Measurements from ENCODE around the gene GM2A. TPM values are rescaled to one million over a fixed set of nuclear protein-coding genes. Genes with fewer than 3 reads are reported as not detected.

GM2A gene
- total RNA-seq, 1 experiment from 2014 or later: 36.1 TPM

DNA sequence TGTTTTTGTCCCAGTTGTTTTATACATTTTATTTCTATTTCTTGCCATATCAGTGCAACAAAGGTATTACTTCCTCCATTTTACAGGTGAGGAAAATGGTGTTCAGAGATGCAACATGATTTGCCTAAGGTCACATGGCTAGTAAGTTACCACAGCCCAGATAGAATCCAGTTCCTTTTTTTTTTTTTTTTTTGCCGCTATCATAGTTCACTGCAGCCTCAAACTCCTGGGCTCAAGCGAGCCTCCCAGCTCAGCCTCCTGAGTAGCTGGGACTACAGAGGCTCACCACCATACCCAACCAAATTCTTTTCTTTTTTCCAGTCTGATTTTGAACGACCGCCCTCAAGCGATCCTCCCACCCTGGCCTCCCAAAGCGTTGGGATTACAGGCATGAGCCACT is 28.6 kb upstream of the GM2A start:
- DNase-seq (ENCODE audit: unreplicated experiment): no peak
- POLR2A ChIA-PET: interaction anchor here (1.0 to 2.4 kb wide), 9 partner anchors 10 to 51 kb away, joined by 3 to 22 read pairs (median 5); partner anchors contain the start of gene GM2A
- TF ChIP-seq, protein P1, sequence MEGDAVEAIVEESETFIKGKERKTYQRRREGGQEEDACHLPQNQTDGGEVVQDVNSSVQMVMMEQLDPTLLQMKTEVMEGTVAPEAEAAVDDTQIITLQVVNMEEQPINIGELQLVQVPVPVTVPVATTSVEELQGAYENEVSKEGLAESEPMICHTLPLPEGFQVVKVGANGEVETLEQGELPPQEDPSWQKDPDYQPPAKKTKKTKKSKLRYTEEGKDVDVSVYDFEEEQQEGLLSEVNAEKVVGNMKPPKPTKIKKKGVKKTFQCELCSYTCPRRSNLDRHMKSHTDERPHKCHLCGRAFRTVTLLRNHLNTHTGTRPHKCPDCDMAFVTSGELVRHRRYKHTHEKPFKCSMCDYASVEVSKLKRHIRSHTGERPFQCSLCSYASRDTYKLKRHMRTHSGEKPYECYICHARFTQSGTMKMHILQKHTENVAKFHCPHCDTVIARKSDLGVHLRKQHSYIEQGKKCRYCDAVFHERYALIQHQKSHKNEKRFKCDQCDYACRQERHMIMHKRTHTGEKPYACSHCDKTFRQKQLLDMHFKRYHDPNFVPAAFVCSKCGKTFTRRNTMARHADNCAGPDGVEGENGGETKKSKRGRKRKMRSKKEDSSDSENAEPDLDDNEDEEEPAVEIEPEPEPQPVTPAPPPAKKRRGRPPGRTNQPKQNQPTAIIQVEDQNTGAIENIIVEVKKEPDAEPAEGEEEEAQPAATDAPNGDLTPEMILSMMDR (IDR thresholded peaks at IDR 0.05; ENCODE audit: unreplicated experiment): no peak
- CTCF ChIA-PET: interaction anchor here (0.6 to 4.5 kb wide), 17 partner anchors 9 to 676 kb away, joined by 3 to 36 read pairs (median 5); no protein-coding TSS in a partner anchor
- Mint-ChIP-seq H3K4me3 (ENCODE audit: unreplicated experiment) (peak overlapping the region; percentile 84), H3K4me1 (ENCODE audit: insufficient read depth, unreplicated experiment) (peaks cover 18% of the 10 kb centered on the region), H3K36me3 (ENCODE audit: insufficient read depth, unreplicated experiment) (no peaks in the 10 kb centered on the region), H3K27ac (ENCODE audit: low read depth, unreplicated experiment) (no peak overlapping the region), H3K9me3 (ENCODE audit: unreplicated experiment) (no peaks in the 10 kb centered on the region), H3K27me3 (ENCODE audit: insufficient read depth, unreplicated experiment) (no peaks in the 10 kb centered on the region)
- intact Hi-C loops (cut with micrococcal nuclease): loop anchor here (1.0 kb wide), 1 partner anchor 10 kb away; no protein-coding TSS in a partner anchor
- BruUV-seq (replicated peaks): no TSS peak

DNA sequence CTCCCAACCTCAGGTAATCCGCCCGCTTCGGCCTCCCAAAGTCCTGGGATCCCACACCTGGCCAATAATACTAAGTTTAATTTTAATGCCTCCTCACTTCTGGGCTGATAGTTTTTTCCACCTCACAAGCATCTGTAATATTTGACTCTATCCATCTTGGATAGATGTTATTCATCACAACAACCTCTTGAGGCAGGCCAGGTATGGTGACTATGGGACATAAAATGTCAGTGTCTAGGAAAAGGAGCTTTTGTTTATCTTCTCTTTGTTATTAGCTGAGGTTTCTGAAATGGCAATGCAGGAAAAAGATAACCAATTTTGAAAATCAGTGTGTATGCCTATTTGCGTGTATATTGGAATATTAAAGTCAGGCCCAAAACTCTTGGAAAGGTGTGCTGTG is 27.9 kb upstream of the GM2A start:
- BruUV-seq (replicated peaks): no TSS peak
- DNase-seq (ENCODE audit: unreplicated experiment): no peak
- CTCF ChIA-PET: interaction anchor here (0.7 to 4.5 kb wide), 7 partner anchors 13 to 677 kb away, joined by 3 to 36 read pairs (median 5); no protein-coding TSS in a partner anchor
- H3K27ac Mint-ChIP-seq (ENCODE audit: low read depth, unreplicated experiment): no peak overlapping the region
- intact Hi-C loops (cut with micrococcal nuclease): no loop called here
- no peaks in the 10 kb centered on the region for H3K27me3 Mint-ChIP-seq (ENCODE audit: insufficient read depth, unreplicated experiment)
- no peak overlapping the region for H3K4me3 Mint-ChIP-seq (ENCODE audit: unreplicated experiment)
- POLR2A ChIA-PET: interaction anchor here (2.4 kb wide), 1 partner anchor 13 kb away, joined by 10 read pairs; no protein-coding TSS in a partner anchor
- no peaks in the 10 kb centered on the region for H3K36me3 Mint-ChIP-seq (ENCODE audit: insufficient read depth, unreplicated experiment)
- H3K9me3 Mint-ChIP-seq (ENCODE audit: unreplicated experiment): no peaks in the 10 kb centered on the region
- peaks cover 18% of the 10 kb centered on the region for H3K4me1 Mint-ChIP-seq (ENCODE audit: insufficient read depth, unreplicated experiment)
- TF ChIP-seq, protein P1 (IDR thresholded peaks at IDR 0.05; ENCODE audit: unreplicated experiment): no peak

DNA sequence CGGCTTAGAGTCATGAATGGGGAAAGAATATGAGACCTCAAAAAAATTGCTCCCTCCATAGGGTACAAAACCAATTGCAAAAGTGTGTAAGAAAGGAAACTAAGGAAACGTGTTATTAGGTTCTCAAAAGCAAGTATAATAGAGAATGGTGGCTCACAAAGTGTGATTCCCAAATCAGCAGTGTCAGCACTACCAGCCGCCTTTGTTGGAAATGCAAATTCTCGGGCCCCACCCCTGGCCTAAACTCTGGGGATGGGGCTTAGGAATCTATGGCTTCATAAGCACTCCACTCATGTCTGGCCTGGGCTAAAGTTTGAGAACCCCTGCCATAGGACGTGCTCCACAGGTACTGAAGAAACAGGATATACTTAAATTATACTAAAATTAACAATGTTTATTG is 27.5 kb upstream of the GM2A start:
- H3K4me1 Mint-ChIP-seq (ENCODE audit: insufficient read depth, unreplicated experiment): peaks cover 18% of the 10 kb centered on the region
- H3K36me3 Mint-ChIP-seq (ENCODE audit: insufficient read depth, unreplicated experiment): no peaks in the 10 kb centered on the region
- intact Hi-C loops (cut with micrococcal nuclease): no loop called here
- no peak for DNase-seq (ENCODE audit: unreplicated experiment)
- no peak overlapping the region for H3K27ac Mint-ChIP-seq (ENCODE audit: low read depth, unreplicated experiment)
- ChIA-PET CTCF (interaction anchor here (1.6 to 4.5 kb wide), 3 partner anchors 12 to 99 kb away, joined by 3 to 36 read pairs (median 21); no protein-coding TSS in a partner anchor), POLR2A (no interaction called here)
- BruUV-seq (replicated peaks): no TSS peak
- H3K4me3 Mint-ChIP-seq (ENCODE audit: unreplicated experiment): no peak overlapping the region
- TF ChIP-seq, protein P1 (IDR thresholded peaks at IDR 0.05; ENCODE audit: unreplicated experiment): no peak
- no peaks in the 10 kb centered on the region for H3K9me3 Mint-ChIP-seq (ENCODE audit: unreplicated experiment)
- H3K27me3 Mint-ChIP-seq (ENCODE audit: insufficient read depth, unreplicated experiment): no peaks in the 10 kb centered on the region

DNA sequence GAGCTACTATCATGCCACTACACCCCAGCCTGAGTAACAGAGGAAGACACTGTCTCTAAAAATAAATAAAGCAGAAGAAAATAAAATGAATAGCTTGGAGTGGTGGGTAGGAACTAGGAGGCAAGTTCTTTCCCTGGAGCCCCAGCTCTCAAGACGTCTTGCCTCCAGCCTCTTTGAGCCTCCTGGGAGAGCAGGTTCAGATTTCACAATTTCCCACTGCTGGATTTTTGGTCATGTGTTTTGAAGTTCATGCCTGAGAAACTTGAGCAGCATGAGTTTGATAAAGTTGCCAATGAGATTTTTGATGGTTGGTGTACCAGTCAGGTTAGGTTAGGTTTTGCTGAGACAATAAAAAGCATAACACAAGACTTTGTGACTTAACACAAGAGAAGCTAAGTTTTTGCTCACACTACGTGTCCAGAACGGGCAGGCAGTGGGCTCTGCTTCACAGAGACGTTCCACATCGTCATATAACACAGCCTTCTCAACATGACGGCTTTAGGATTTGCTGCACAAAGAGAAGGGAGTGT is 25.0 kb upstream of the GM2A start:
- no peaks in the 10 kb centered on the region for H3K4me1 Mint-ChIP-seq (ENCODE audit: insufficient read depth, unreplicated experiment)
- H3K9me3 Mint-ChIP-seq (ENCODE audit: unreplicated experiment): no peaks in the 10 kb centered on the region
- CTCF ChIA-PET: interaction anchor here (0.6 to 4.0 kb wide), 6 partner anchors 10 to 225 kb away, joined by 3 to 34 read pairs (median 10); no protein-coding TSS in a partner anchor
- DNase-seq (ENCODE audit: unreplicated experiment): no peak
- POLR2A ChIA-PET: interaction anchor here (0.6 kb wide), 2 partner anchors 18 to 25 kb away, joined by 3 to 4 read pairs; no protein-coding TSS in a partner anchor
- H3K27ac Mint-ChIP-seq (ENCODE audit: low read depth, unreplicated experiment): no peak overlapping the region
- no peaks in the 10 kb centered on the region for H3K36me3 Mint-ChIP-seq (ENCODE audit: insufficient read depth, unreplicated experiment)
- no TSS peak for BruUV-seq (replicated peaks)
- TF ChIP-seq, protein P1 (IDR thresholded peaks at IDR 0.05; ENCODE audit: unreplicated experiment): no peak
- intact Hi-C loops (cut with micrococcal nuclease): no loop called here
- H3K27me3 Mint-ChIP-seq (ENCODE audit: insufficient read depth, unreplicated experiment): no peaks in the 10 kb centered on the region
- no peak overlapping the region for H3K4me3 Mint-ChIP-seq (ENCODE audit: unreplicated experiment)

Measured in MCF 10A (cell line).